K562 (cell line): Measurements from ENCODE around the gene RPL27A. TPM values are rescaled to one million over a fixed set of nuclear protein-coding genes. Genes with fewer than 3 reads are reported as not detected.

Experiments
- ATAC-seq: fragments of 200-7000 bp; cut with Tn5 transposase; 3 replicates; pipeline ENCODE4 v1.9.1; 2020; ENCODE audit warnings: moderate library complexity
- BruUV-seq: library from RNA; stranded (reverse); fragments of 400-500 nt; replicated peaks from 2 replicates; lab custom pipeline; 2021; lab: Mats Ljungman, UMichigan
- CTCF ChIA-PET: fragments of 300-600 bp; formaldehyde crosslinking; extraction: SDS; loops from one replicate; lab custom pipeline; 2021; ENCODE audit warnings: low intra/inter-chr PET ratio; lab: Yijun Ruan, JAX
- POLR2A ChIA-PET: fragments of 300-600, 350-650 bp; sonication (Branson Sonifier 250); formaldehyde crosslinking; extraction: SDS; loops from one replicate; lab custom pipeline; 2021; ENCODE audit warnings: antibody characterized with exemption, inconsistent platforms; lab: Yijun Ruan, JAX
- DNase-seq, 4 experiments: peaks; one replicate each; pipeline versions ENCODE4 v3.0.0 to v3.0.0-alpha.2; 2011 to 2018; ENCODE audit warnings: low spot score in 3 of 4, mixed read lengths in 3 of 4; ENCODE audit errors: extremely low read depth in 1 of 4
- FAIRE-seq: peaks from 2 replicates; lab custom pipeline; 2011; peaks lifted over from hg19 to GRCh38; lab: Jason Lieb, UNC
- H2AFZ ChIP-seq: 2 replicates; pipeline ENCODE4 v1.6.0; 2011; ENCODE audit warnings: low read depth, low read length, control low read depth, inconsistent platforms
- H3K27ac ChIP-seq: fragments of 200-600 bp; 3 replicates; pipeline ENCODE4 v1.8.0; 2011; ENCODE audit warnings: low read depth, mild to moderate bottlenecking, control low read depth, inconsistent platforms, low read length, moderate library complexity, mixed read lengths; ENCODE audit errors: extremely low read depth
- H3K27me3 ChIP-seq, 2 experiments: fragments of 300-600 bp in 1 of 2; 2 replicates in 1 of 2; 3 replicates in 1 of 2; pipeline versions ENCODE4 v1.6.0 to v1.8.0; 2011; ENCODE audit warnings: inconsistent platforms in 2 of 2, low read length in 2 of 2, mild to moderate bottlenecking in 1 of 2, mixed read lengths in 1 of 2, moderate library complexity in 1 of 2; ENCODE audit not compliant: control insufficient read depth in 2 of 2, insufficient read depth in 2 of 2
- H3K36me3 ChIP-seq: fragments of 300-600 bp; 3 replicates; pipeline ENCODE4 v1.8.0; 2011; ENCODE audit warnings: mild to moderate bottlenecking, low read length, inconsistent platforms; ENCODE audit not compliant: control insufficient read depth, insufficient read depth
- H3K4me1 ChIP-seq, 2 experiments: fragments of 200-600 bp in 1 of 2; replicated peaks in 1 of 2; 2 replicates in 1 of 2; 3 replicates in 1 of 2; pipeline versions ENCODE4 v1.5.1 to v1.8.0; 2011; ENCODE audit warnings: inconsistent platforms in 2 of 2, low read length in 2 of 2, mild to moderate bottlenecking in 1 of 2, mixed read lengths in 1 of 2, moderate library complexity in 1 of 2; ENCODE audit not compliant: control insufficient read depth in 2 of 2, insufficient read depth in 2 of 2
- H3K4me2 ChIP-seq: 2 replicates; pipeline ENCODE4 v1.6.1; 2011; ENCODE audit warnings: low read length, control low read depth, inconsistent platforms, mixed read lengths; ENCODE audit not compliant: insufficient read depth
- H3K4me3 ChIP-seq: fragments of 200-600 bp; sonication (generic), shearing (Covaris generic); 2 replicates; pipeline ENCODE4 v1.5.1; 2016; ENCODE audit warnings: control low read depth, inconsistent platforms
- H3K79me2 ChIP-seq: fragments of 200-600 bp; 3 replicates; pipeline ENCODE4 v1.8.0; 2011; ENCODE audit warnings: low read length, inconsistent platforms; ENCODE audit not compliant: control insufficient read depth, insufficient read depth
- H3K9ac ChIP-seq, 2 experiments: 2 replicates each; pipeline versions ENCODE4 v1.6.0 to v1.6.1; 2011; ENCODE audit warnings: low read depth in 2 of 2, low read length in 2 of 2, control low read depth in 1 of 2, inconsistent platforms in 1 of 2, mild to moderate bottlenecking in 1 of 2, mixed read lengths in 1 of 2; ENCODE audit not compliant: insufficient read depth in 1 of 2
- H3K9me1 ChIP-seq: one replicate; pipeline ENCODE4 v1.6.0; 2011; ENCODE audit warnings: inconsistent platforms, mild to moderate bottlenecking, low read length, moderate library complexity; ENCODE audit not compliant: control insufficient read depth, insufficient read depth
- H3K9me3 ChIP-seq: replicated peaks from 2 replicates; pipeline ENCODE4 v1.5.1; 2011; ENCODE audit warnings: low read depth, low read length, inconsistent platforms; ENCODE audit not compliant: control insufficient read depth, insufficient read depth
- H4K20me1 ChIP-seq: replicated peaks from 2 replicates; pipeline ENCODE4 v1.6.1; 2011; ENCODE audit warnings: low read length, inconsistent platforms, mixed read lengths; ENCODE audit not compliant: control insufficient read depth, insufficient read depth
- BRD9 ChIP-seq: fragments of 450-650 bp; IDR thresholded peaks from 2 replicates; pipeline ENCODE4 v1.6.1; 2018; ENCODE audit warnings: low read depth; ENCODE audit not compliant: partially characterized antibody
- EGR1 ChIP-seq: fragments of 450-650 bp; conservative IDR thresholded peaks from 2 replicates; pipeline ENCODE4 v1.6.1; 2017; ENCODE audit warnings: mild to moderate bottlenecking
- HDAC6 ChIP-seq: IDR thresholded peaks from 2 replicates; pipeline ENCODE4 v1.6.1; 2012; ENCODE audit warnings: low read depth, mild to moderate bottlenecking, control low read depth, inconsistent platforms, low read length, moderate library complexity
- MTA1 ChIP-seq: fragments of 450-650 bp; IDR thresholded peaks from 2 replicates; pipeline ENCODE4 v1.6.1; 2017; ENCODE audit warnings: borderline replicate concordance
- ZNF282 ChIP-seq: sonication (generic); formaldehyde crosslinking; IDR thresholded peaks from 2 replicates; pipeline ENCODE4 v1.8.1; 2023; ENCODE audit warnings: missing genetic modification reagents
- WGBS: fragments of 100-300 bp; shearing (Covaris generic); methylation state at CpG from one replicate; pipeline ENCODE4 v1.1.6; 2016; ENCODE audit warnings: low coverage, mixed read lengths; ENCODE audit not compliant: insufficient coverage; ENCODE audit errors: missing lambda C conversion rate; 5-methylcytosine and 5-hydroxymethylcytosine counted together
- in situ Hi-C: fragments of 300-500 bp; cut with MboI; formaldehyde crosslinking; loops from 4 replicates; pipeline ENCODE4 v1.15.0; 2018; ENCODE audit warnings: inconsistent platforms, mixed read lengths
- intact Hi-C: fragments of 100-400 bp; cut with micrococcal nuclease; formaldehyde crosslinking; loops from 2 replicates; pipeline ENCODE4 v1.14.2; 2022
- polyA plus RNA-seq, 8 experiments: library from polyadenylated mRNA; depleted of rRNA in 4 of 8; stranded (reverse) in 5 of 8; unstranded in 3 of 8; fragments of >200 nt; fragmentation: Nextera tagmentation in 2 of 8; fragmentation: Illumina TruSeq in 1 of 8; extraction: Ambion mirVana in 2 of 8; extraction: Trizol in 1 of 8; gene quantifications; 2 replicates each; pipeline versions ENCODE4 v1.2.1 to v1.2.3, GENCODE V29; 2011 to 2014; ENCODE audit warnings: inconsistent platforms in 1 of 8, missing spikeins in 1 of 8
- total RNA-seq, 7 experiments: library from RNA; depleted of rRNA in 6 of 7; stranded (reverse); fragments of >200 nt in 6 of 7; fragmentation: Illumina TruSeq in 2 of 7; extraction: Trizol in 2 of 7; gene quantifications; 2 replicates each; pipeline versions ENCODE4 v1.2.1 to v1.2.3, GENCODE V29; 2011 to 2021; ENCODE audit warnings: low replicate concordance in 1 of 7

Gene RPL27A
- total and polyA plus RNA-seq, 9 of the 15 experiments (the other 6 are each of a cell fraction or from before 2014, with no cell fraction given): 790 to 4,241 (median 2,267) TPM

DNA sequence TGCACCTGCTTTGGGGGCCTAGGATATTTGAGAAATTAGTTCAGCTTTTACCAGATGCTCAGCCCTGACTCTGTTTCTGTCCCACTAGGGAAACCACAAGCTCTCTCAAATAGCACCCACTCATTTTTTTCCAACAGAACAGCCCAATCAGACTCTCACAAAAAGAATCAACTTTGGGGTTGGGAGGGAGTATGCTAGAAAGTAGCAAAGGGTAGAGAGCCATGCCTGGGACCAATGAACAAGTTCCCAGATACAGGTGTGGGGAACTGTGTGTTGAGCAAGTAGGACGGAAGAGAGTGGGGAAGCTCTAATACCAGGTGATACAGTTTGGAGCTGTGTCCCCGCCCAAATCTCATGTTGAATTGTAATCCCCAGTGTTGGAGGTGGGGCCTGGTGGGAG lies 41.3 kb upstream of the RPL27A start:
- Histone ChIP-seq H3K79me2 (no peaks in the 10 kb centered on the region), H2AFZ (no peak overlapping the region), H3K27me3 (no peaks in the 10 kb centered on the region), H3K9ac (no peak overlapping the region), H3K27ac (no peak overlapping the region), H3K4me3 (no peak overlapping the region), H3K9me3 (no peaks in the 10 kb centered on the region), H3K9me1 (no peaks in the 10 kb centered on the region), H3K4me1 (peaks cover 2 to 5% of the 10 kb centered on the region in 2 experiments; a peak in 4 of 5 replicates), H3K36me3 (peaks cover 28% of the 10 kb centered on the region), H4K20me1 (0 out of 2 replicates have a peak, but pooled peaks cover 4% of the 10 kb centered on the region), H3K4me2 (no peak overlapping the region)
- FAIRE-seq (peak; percentile 29), ATAC-seq (no peak; the same call in 2 of the 3 replicates), DNase-seq (no peak)
- WGBS: 100% methylated on average over 2 of the region's 2 CpGs
- no TSS peak for BruUV-seq
- CTCF ChIA-PET: no interaction called here
- POLR2A ChIA-PET: interaction anchor here (0.6 kb wide), 2 partner anchors 41 to 49 kb away, joined by 3 read pairs; partner anchors contain the start of genes RPL27A and TRIM66
- TF ChIP-seq EGR1: 0 out of 2 replicates have a peak, but pooled peaks have one; percentile 46
- no peak for TF ChIP-seq HDAC6
- intact Hi-C loops (no loop called here), in situ Hi-C loops (no loop called here)

GRCh38 chr11:8642196-8642841 lies 40.3 kb upstream of the RPL27A start:
- no peak for TF ChIP-seq BRD9
- no peak for TF ChIP-seq ZNF282 (CRISPR knock-in tag)
- no peak for TF ChIP-seq MTA1
- ChIA-PET CTCF (no interaction called here), POLR2A (interaction anchor here (0.6 kb wide), 1 partner anchor 40 kb away, joined by 3 read pairs; the partner anchor contains the start of genes RPL27A and TRIM66)
- H3K9ac ChIP-seq: no peak overlapping the region
- peaks cover 32% of the 10 kb centered on the region for H3K36me3 ChIP-seq
- no peaks in the 10 kb centered on the region for H3K27me3 ChIP-seq
- no peaks in the 10 kb centered on the region for H3K79me2 ChIP-seq
- H3K4me1 ChIP-seq: peaks cover 2 to 5% of the 10 kb centered on the region in 2 experiments; a peak in 4 of 5 replicates
- no peaks in the 10 kb centered on the region for H3K9me1 ChIP-seq
- H3K4me3 ChIP-seq: no peak overlapping the region
- H2AFZ ChIP-seq: no peak overlapping the region
- no peak for FAIRE-seq
- in situ Hi-C loops: no loop called here
- intact Hi-C loops: no loop called here
- no TSS peak for BruUV-seq
- no peak overlapping the region for H3K27ac ChIP-seq
- H4K20me1 ChIP-seq: 0 out of 2 replicates have a peak, but pooled peaks cover 4% of the 10 kb centered on the region
- H3K9me3 ChIP-seq: no peaks in the 10 kb centered on the region
- H3K4me2 ChIP-seq: no peak overlapping the region
- DNase-seq: no peak
- no peak for ATAC-seq
- WGBS: 68% methylated on average over 5 of the region's 5 CpGs
